Activated naive CD4-positive, alpha-beta T cell treated with anti-CD3 and anti-CD28 coated beads, Interleukin-2, amount 10 ng/mL, durations not matched to agents 7 days and 5 days (primary cell): ENCODE measurements around the gene RNF114.

Experiments
- CTCF ChIA-PET: fragments of 350-600 bp; sonication (Branson Sonifier 250); formaldehyde crosslinking; loops from one replicate; lab custom pipeline; 2021; ENCODE audit warnings: antibody characterized with exemption; lab: Charles Lee
- DNase-seq: peaks from one replicate; pipeline ENCODE4 v3.0.0-alpha.2; 2020
- H3K27ac Mint-ChIP-seq: one replicate; pipeline ENCODE4 v1.8.0; 2021; ENCODE audit warnings: mild to moderate bottlenecking, moderate library complexity, mixed read lengths
- H3K27me3 Mint-ChIP-seq: one replicate; pipeline ENCODE4 v1.8.0; 2021; ENCODE audit warnings: mild to moderate bottlenecking, mixed read lengths
- H3K36me3 Mint-ChIP-seq: one replicate; pipeline ENCODE4 v1.8.0; 2021; ENCODE audit warnings: mixed read lengths
- H3K4me1 Mint-ChIP-seq: one replicate; pipeline ENCODE4 v1.8.0; 2021; ENCODE audit warnings: mixed read lengths
- H3K4me3 Mint-ChIP-seq: one replicate; pipeline ENCODE4 v1.8.0; 2021; ENCODE audit warnings: mild to moderate bottlenecking, moderate library complexity, mixed read lengths
- H3K9me3 Mint-ChIP-seq: one replicate; pipeline ENCODE4 v1.8.0; 2021; ENCODE audit warnings: mixed read lengths

RNF114 gene

DNA sequence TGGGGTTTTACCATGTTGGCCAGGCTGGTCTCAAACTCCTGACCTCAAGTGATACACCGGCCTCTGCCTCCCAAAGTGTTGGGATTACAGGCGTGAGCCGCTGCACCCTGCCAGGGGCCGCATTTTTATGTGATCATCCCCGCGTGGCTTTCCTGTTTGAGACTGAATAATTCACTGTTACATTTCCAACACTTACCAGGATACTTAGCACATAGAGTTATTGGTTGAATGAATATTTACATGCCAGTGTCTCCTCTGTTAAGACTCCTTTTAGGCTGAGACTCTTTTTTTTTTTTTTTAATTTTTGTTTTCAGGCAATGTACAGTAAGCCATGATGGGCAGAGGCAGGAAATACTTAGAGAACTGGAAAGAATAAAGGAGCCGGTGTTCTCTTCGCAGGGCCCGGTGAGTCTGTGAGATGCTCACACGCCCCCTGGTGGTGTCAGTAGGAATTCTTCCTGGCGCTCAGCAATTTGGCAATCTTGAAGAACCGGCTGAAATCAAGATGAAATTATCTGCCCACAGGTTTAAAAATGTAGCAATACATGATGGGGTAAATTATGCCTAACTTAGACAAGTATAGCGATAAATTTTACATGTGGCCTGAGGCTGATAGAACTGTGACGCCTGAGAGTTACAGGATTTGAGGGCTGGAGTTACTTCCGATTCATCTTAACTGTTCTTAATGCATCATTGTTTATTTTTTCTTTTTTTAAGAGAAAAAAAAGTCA, 7.6 kb upstream of the RNF114 start:
- H3K27me3 Mint-ChIP-seq = peaks cover 25% of the 10 kb centered on the region
- H3K27ac Mint-ChIP-seq = peak overlapping the region; percentile 55
- H3K4me1 Mint-ChIP-seq = peaks cover 7% of the 10 kb centered on the region
- CTCF ChIA-PET = no interaction called here
- no peak overlapping the region for H3K4me3 Mint-ChIP-seq
- peak; percentile 86 for DNase-seq
- no peaks in the 10 kb centered on the region for H3K9me3 Mint-ChIP-seq
- no peaks in the 10 kb centered on the region for H3K36me3 Mint-ChIP-seq

DNA sequence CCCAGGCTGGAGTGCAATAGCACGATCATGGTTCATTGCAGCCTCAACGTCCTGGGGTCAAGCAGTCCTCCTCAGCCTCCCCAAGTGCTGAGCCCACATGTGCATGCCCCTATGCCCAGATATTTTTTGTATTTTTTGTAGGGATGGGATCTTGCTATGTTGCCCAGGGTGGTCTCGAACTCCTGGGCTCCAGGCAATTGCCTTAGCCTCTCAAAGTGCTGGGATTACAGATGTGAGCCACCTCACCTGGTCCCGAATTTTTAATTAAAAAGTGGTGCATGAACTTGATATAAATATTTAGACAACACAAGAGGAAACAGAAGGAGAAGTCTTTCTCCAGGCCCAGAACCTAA, 7.1 kb upstream of the RNF114 start:
- peaks cover 19% of the 10 kb centered on the region for H3K27me3 Mint-ChIP-seq
- no peaks in the 10 kb centered on the region for H3K36me3 Mint-ChIP-seq
- DNase-seq = no peak
- H3K27ac Mint-ChIP-seq = no peak overlapping the region
- no peak overlapping the region for H3K4me3 Mint-ChIP-seq
- CTCF ChIA-PET = interaction anchor here (0.7 kb wide), 1 partner anchor 317 kb away, joined by 4 read pairs; no protein-coding TSS in a partner anchor
- peaks cover 10% of the 10 kb centered on the region for H3K4me1 Mint-ChIP-seq
- no peaks in the 10 kb centered on the region for H3K9me3 Mint-ChIP-seq

DNA sequence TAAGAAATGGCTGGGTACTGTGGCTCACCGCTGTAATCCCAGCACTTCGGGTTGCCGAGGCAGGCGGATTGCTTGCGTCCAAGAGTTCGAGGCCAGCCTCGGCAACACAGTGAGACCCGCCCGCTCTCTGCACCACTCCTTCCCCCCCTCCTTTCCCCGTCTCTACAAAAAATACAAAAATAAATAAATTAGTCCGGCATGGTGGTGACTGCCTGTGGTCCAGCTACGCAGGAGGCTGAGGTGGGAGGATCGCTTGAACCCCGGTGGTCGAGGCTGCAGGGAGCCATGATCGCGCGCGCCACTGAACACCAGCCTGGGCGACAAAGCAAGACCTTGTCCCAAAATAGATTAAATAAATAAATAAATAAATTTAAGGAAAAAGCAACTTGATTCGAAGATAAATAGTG, 448 bp upstream of the RNF114 start:
- CTCF ChIA-PET = interaction anchor here (1.6 kb wide), 1 partner anchor 47 kb away, joined by 3 read pairs; no protein-coding TSS in a partner anchor
- Mint-ChIP-seq H3K4me3 (peak overlapping the region; percentile 99), H3K9me3 (no peaks in the 10 kb centered on the region), H3K36me3 (peaks cover 20% of the 10 kb centered on the region), H3K27ac (peak overlapping the region; percentile 68), H3K4me1 (peaks cover 49% of the 10 kb centered on the region), H3K27me3 (peaks cover 5% of the 10 kb centered on the region)
- no peak for DNase-seq

DNA sequence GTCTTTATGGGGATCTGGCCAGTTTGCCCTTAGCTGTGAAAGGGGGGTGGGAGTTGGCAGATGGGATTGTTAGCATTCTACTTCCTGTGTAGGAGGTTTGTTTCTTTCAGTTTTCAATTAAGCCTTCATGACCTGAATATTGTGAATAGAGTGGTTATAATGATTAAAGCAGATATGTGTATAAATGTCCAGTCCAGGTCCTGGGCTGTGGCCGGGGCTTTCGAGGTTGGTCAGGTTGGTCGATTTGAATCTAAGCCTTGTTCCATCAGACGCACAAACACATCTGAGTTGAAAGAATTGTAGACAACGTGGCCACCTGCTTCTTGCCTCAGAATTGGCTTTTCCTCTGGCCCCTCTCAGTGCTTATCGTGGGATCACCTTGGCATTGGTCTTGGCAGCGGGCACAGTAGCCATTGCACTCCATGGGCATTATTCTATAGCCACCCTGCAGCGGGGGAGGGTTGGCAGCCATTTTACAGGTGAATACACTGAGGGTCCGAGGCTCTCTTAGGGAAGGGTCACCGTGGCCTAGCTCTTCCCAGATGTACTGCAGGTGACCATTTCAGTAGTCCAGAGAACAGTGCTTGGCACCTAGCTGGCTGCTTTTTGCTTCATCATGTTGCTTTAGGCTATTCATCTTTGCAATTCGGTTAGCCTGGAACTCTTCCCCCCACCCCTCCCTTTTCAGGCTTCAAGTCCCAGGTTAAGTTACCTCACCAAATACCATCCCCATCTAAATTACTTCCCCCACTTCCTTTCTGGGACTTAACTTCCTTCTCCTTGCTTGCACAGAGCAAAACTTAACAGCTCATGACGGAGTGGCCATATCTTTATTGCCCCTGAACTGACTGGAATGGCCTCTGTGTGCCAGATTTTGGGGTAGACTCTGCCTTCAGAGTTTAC, 1.1 kb downstream of the RNF114 start:
- Mint-ChIP-seq H3K36me3 (peaks cover 30% of the 10 kb centered on the region), H3K4me3 (peak overlapping the region; percentile 99), H3K4me1 (peaks cover 58% of the 10 kb centered on the region), H3K9me3 (no peaks in the 10 kb centered on the region), H3K27me3 (peaks cover 2% of the 10 kb centered on the region), H3K27ac (peak overlapping the region; percentile 93)
- CTCF ChIA-PET = interaction anchor here (1.2 kb wide), 2 partner anchors 16 to 41 kb away, joined by 3 to 5 read pairs; no protein-coding TSS in a partner anchor
- no peak for DNase-seq

DNA sequence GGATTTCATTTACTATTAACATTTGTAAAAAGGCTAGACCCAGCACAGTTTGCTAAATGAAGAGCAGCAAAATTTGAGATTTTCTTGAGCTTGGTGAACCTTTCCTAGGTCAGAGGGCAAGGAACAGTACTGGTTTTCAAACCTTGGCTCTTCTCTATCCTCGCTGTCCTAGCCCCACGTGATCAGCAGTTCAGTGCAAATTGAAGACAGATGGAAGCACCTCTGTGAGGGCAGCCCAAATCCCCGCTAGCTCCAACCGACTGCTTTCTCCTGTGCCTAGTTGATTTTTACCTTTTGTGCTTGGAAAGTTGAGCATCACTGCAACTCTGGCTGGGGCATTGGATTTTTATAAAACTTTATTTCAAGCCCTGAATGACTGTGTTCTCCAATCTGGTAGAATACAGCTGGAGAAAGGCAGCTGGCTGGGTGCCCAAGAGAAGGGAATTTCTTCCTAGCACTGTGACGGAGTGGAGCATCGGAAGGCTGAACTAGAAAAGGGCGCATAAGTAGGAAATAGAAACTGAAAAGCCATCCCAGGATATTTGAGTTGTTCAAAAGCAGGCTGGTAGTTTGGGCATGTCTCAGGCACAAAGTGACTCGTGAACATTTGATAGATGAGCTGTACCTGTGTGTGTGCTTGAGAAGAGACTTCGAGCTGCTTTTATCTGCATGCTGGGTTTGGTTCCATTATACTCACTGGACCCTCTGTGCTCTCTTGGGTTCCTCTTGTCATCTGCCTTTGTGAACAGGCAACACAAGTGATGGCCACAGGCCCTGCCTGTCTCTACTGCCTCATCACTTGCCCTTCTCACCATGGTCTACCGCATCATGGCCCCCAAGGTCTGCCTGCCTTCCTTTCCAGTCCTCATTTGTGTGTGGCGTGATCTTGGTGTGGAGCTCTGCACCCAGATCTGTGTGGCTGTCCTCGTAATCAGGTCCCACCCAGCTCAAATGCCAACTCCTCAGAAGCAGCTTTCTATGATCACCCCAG, 2.3 kb downstream of the RNF114 start:
- peaks cover 35% of the 10 kb centered on the region for H3K36me3 Mint-ChIP-seq
- CTCF ChIA-PET = interaction anchor here (1.2 kb wide), 1 partner anchor 40 kb away, joined by 5 read pairs; no protein-coding TSS in a partner anchor

DNA sequence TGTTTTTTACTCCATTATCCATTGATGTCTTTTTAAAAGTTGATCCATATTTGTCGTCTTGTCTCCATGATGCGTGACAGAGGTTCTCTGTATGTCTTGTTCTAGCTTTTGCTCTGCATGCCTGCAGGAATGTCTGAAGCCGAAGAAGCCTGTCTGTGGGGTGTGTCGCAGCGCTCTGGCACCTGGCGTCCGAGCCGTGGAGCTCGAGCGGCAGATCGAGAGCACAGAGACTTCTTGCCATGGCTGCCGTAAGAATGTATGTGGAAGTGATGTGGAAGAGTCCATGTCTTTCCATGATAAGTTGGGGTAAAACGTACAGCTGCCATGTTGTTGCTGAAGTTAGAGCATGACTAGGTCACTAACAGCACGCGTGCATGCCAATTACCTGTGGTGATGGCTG, 5.3 kb downstream of the RNF114 start:
- H3K27ac Mint-ChIP-seq = no peak overlapping the region
- no peak overlapping the region for H3K4me3 Mint-ChIP-seq

More for the DNA sequence above, 2.3 kb downstream of the RNF114 start:
- H3K4me1 Mint-ChIP-seq = peaks cover 58% of the 10 kb centered on the region
- H3K27ac Mint-ChIP-seq = no peak overlapping the region
- no peaks in the 10 kb centered on the region for H3K27me3 Mint-ChIP-seq
- peak overlapping the region; percentile 99 for H3K4me3 Mint-ChIP-seq
- DNase-seq = no peak
- H3K9me3 Mint-ChIP-seq = no peaks in the 10 kb centered on the region

DNA sequence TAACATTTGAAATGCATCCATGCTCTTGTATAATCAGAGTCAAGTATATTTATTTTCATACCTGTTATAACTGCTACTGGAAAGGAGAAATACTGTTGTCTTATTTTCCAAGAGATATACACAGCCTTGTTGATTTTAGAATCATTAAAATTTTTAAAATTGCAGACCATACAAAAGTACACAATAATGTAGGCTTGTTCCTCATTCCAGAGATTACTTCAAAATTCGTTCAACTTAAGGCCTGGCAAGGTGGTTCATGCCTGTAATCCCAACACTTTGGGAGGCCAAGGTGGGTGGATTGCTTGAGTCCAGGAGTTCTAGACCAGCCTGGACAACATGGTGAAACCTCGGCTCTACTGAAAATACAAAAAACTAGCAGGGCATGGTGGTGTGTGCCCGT, 6.1 kb downstream of the RNF114 start:
- Mint-ChIP-seq H3K4me3 (no peak overlapping the region), H3K27ac (no peak overlapping the region), H3K27me3 (no peaks in the 10 kb centered on the region), H3K4me1 (peaks cover 35% of the 10 kb centered on the region), H3K9me3 (no peaks in the 10 kb centered on the region), H3K36me3 (peaks cover 58% of the 10 kb centered on the region)
- DNase-seq = no peak
- CTCF ChIA-PET = no interaction called here

More for the DNA sequence above, 5.3 kb downstream of the RNF114 start:
- no peaks in the 10 kb centered on the region for H3K27me3 Mint-ChIP-seq
- DNase-seq = no peak
- H3K4me1 Mint-ChIP-seq = peaks cover 42% of the 10 kb centered on the region
- CTCF ChIA-PET = interaction anchor here (0.6 kb wide), 1 partner anchor 97 kb away, joined by 3 read pairs; no protein-coding TSS in a partner anchor
- no peaks in the 10 kb centered on the region for H3K9me3 Mint-ChIP-seq
- H3K36me3 Mint-ChIP-seq = peaks cover 52% of the 10 kb centered on the region

DNA sequence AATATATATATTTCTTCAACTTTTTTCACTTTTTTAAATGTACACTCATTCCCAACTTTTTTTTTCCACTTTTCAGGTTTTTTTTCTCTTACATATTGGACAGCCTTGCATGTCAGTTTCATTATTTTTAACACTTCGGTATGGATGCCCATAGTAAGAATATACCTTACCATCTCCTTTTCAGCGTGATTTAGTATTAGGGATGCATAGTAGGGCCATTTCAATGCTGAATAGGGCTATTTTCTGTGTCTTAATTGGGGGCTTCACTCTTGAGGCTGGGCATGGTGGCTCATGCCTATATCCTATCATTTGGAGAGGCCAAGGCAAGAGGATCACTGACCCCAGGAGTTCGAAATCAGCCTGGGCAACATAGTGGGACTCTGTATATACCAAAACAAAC, 6.7 kb downstream of the RNF114 start:
- H3K27ac Mint-ChIP-seq = no peak overlapping the region
- H3K9me3 Mint-ChIP-seq = no peaks in the 10 kb centered on the region
- H3K27me3 Mint-ChIP-seq = no peaks in the 10 kb centered on the region
- no peak for DNase-seq
- H3K36me3 Mint-ChIP-seq = peaks cover 60% of the 10 kb centered on the region
- peaks cover 29% of the 10 kb centered on the region for H3K4me1 Mint-ChIP-seq
- CTCF ChIA-PET = no interaction called here
- H3K4me3 Mint-ChIP-seq = no peak overlapping the region

DNA sequence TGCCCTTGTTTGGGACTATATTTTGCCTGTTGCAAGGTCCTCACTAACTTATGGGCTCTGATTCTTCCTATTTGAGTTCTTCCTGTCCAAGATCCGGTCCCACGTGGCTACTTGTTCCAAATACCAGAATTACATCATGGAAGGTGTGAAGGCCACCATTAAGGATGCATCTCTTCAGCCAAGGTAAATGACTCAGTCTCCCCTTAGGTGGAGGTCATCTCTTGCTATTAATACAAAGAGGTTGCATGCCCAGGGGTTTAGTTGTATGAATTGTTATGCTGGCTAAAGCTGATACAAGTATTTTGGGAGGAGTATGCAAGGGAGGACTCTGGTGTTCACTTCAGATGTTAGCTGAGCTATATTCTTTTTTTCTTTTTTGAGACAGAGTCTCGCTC, 9.1 kb downstream of the RNF114 start:
- no peaks in the 10 kb centered on the region for H3K27me3 Mint-ChIP-seq
- CTCF ChIA-PET = interaction anchor here (1.2 kb wide), 1 partner anchor 34 kb away, joined by 5 read pairs; no protein-coding TSS in a partner anchor
- peaks cover 11% of the 10 kb centered on the region for H3K4me1 Mint-ChIP-seq
- H3K4me3 Mint-ChIP-seq = no peak overlapping the region
- no peak overlapping the region for H3K27ac Mint-ChIP-seq
- peaks cover 57% of the 10 kb centered on the region for H3K36me3 Mint-ChIP-seq
- H3K9me3 Mint-ChIP-seq = no peaks in the 10 kb centered on the region
- no peak for DNase-seq

DNA sequence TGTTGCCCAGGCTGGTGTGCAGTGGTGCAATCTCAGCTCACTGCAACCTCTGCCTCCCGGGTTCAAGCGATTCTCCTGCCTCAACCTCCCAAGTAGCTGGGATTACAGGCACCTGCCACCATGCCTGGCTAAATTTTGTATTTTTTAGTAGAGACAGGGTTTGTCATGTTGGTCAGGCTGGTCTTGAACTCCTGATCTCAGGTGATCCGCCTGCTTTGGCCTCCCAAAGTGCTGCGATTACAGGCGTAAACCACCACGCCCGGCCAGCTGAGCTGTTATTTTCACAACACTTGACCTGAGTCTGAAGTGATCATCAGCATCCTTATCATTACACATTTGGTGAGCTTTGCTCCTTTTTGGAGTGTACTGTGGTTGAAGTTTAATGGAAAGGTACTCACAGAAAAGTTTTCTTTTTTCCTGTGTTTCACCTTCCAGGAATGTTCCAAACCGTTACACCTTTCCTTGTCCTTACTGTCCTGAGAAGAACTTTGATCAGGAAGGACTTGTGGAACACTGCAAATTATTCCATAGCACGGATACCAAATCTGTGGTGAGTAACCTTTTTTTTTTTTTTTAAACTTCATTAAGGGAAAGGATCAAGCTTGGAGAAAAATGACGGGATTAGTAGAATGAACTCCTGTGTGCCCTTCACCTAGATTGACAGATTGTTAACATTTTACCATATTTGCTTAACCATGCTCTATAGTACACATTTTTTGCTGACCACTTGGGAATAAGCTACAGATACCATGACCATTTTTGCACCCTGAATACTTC, 9.7 kb downstream of the RNF114 start:
- H3K36me3 Mint-ChIP-seq = peaks cover 61% of the 10 kb centered on the region
- H3K4me3 Mint-ChIP-seq = no peak overlapping the region
- H3K4me1 Mint-ChIP-seq = peaks cover 10% of the 10 kb centered on the region
- CTCF ChIA-PET = no interaction called here
- H3K27me3 Mint-ChIP-seq = no peaks in the 10 kb centered on the region
- no peaks in the 10 kb centered on the region for H3K9me3 Mint-ChIP-seq
- no peak overlapping the region for H3K27ac Mint-ChIP-seq
- DNase-seq = no peak

DNA sequence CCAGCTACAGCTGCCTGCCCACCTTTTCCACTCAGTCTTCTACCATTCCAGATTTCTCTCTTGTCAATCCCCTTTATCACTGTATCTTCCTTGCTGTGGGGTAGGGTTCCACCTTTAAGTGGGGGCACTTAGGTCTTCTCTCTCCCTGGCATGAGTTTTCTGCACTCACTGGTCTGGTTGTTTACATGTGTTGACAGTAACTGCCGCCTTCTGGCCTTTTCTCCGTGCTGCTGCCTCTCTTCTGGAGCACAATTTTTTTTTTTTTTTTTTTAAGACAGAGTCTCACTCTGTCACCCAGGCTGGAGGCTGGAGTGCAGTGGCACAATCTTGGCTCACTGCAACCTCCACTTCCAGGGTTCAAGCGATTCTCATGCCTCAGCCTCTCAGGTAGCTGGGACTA, 12.0 kb downstream of the RNF114 start:
- Mint-ChIP-seq H3K4me1 (peaks cover 2% of the 10 kb centered on the region), H3K4me3 (no peak overlapping the region), H3K27me3 (no peaks in the 10 kb centered on the region), H3K27ac (no peak overlapping the region), H3K36me3 (peaks cover 63% of the 10 kb centered on the region), H3K9me3 (no peaks in the 10 kb centered on the region)
- peak; percentile 0 for DNase-seq
- CTCF ChIA-PET = no interaction called here

DNA sequence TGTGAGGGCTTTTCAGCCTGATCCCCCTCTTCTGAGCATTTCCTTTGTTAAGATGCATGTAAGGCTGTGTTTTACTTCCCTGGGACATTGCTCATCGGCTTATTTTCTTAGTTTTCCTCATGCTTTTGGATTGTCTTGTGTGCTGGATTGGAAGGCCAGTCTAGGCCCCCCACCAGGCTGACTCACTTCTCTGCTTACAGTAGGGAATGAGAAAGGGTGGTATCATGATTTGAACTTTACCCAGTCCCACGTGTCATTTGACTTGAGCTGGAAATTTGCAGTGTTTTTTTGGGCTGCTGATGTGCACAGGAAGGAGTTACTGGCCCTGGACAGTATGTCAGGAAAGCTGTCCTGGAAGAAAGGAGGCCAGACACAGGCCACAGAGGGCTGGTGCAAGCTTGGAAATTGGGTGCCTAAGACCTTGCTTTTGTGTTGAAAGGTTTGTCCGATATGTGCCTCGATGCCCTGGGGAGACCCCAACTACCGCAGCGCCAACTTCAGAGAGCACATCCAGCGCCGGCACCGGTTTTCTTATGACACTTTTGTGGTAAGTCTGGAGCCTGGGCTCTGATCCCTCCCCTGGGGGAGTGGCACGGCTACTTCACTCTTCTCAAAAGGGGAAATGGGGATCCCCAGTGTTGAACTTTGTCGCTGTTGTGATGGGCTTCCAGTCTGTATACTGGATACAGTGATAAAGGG, 12.8 kb downstream of the RNF114 start:
- H3K27ac Mint-ChIP-seq = peak overlapping the region; percentile 49
- no peaks in the 10 kb centered on the region for H3K27me3 Mint-ChIP-seq
- CTCF ChIA-PET = interaction anchor here (0.7 to 2.6 kb wide), 3 partner anchors 16 to 122 kb away, joined by 3 to 10 read pairs (median 3); no protein-coding TSS in a partner anchor
- H3K9me3 Mint-ChIP-seq = no peaks in the 10 kb centered on the region
- no peak overlapping the region for H3K4me3 Mint-ChIP-seq
- peaks cover 64% of the 10 kb centered on the region for H3K36me3 Mint-ChIP-seq
- H3K4me1 Mint-ChIP-seq = peaks cover 2% of the 10 kb centered on the region
- DNase-seq = peak; percentile 12
